HG02763 (cell line): Measurements from ENCODE around the gene CNTNAP5.
"Not testable (repeated sequence)": the region's sequence is repeated elsewhere in the genome, so short reads cannot be mapped to it uniquely, and the experiment has no call there.

ENCODE experiments used
- ATAC-seq: cut with Tn5 transposase; IDR thresholded peaks from one replicate; pipeline ENCODE4 v1.9.1; 2021; ENCODE audit warnings: mild to moderate bottlenecking, moderate library complexity; ENCODE audit not compliant: unreplicated experiment

The CNTNAP5 gene

GRCh38 chr2:124316881-124317605 lies 292.0 kb downstream of the CNTNAP5 start:
- ATAC-seq: no peak

GRCh38 chr2:124317628-124318027 lies 292.5 kb downstream of the CNTNAP5 start:
- no peak for ATAC-seq

- no peak for ATAC-seq
Measured at GRCh38 chr2:124318913-124319312, 293.8 kb downstream of the CNTNAP5 start.

GRCh38 chr2:124319577-124319976 lies 294.5 kb downstream of the CNTNAP5 start:
- no peak for ATAC-seq

GRCh38 chr2:124320051-124320688 lies 295.1 kb downstream of the CNTNAP5 start:
- no peak for ATAC-seq

- no peak for ATAC-seq
Measured at GRCh38 chr2:124323321-124323720, 298.2 kb downstream of the CNTNAP5 start.

GRCh38 chr2:124325667-124326440 lies 300.8 kb downstream of the CNTNAP5 start:
- ATAC-seq: no peak

- ATAC-seq: no peak
Measured at GRCh38 chr2:124327303-124327702, 302.2 kb downstream of the CNTNAP5 start.

GRCh38 chr2:124328397-124328796 lies 303.3 kb downstream of the CNTNAP5 start:
- ATAC-seq: no peak

GRCh38 chr2:124333784-124334183 lies 308.7 kb downstream of the CNTNAP5 start:
- no peak for ATAC-seq

GRCh38 chr2:124335058-124335457 lies 310.0 kb downstream of the CNTNAP5 start:
- no peak for ATAC-seq

GRCh38 chr2:124339709-124340108 lies 314.6 kb downstream of the CNTNAP5 start:
- ATAC-seq: no peak

- ATAC-seq: no peak
Measured at GRCh38 chr2:124343827-124344498, 318.9 kb downstream of the CNTNAP5 start.

GRCh38 chr2:124347209-124347608 lies 322.1 kb downstream of the CNTNAP5 start:
- ATAC-seq: no peak

GRCh38 chr2:124353656-124354055 lies 328.6 kb downstream of the CNTNAP5 start:
- ATAC-seq: no peak

GRCh38 chr2:124354466-124354865 lies 329.4 kb downstream of the CNTNAP5 start:
- ATAC-seq: no peak

GRCh38 chr2:124361966-124362365 lies 336.9 kb downstream of the CNTNAP5 start:
- ATAC-seq: not testable (repeated sequence)

- no peak for ATAC-seq
Measured at GRCh38 chr2:124369181-124369580, 344.1 kb downstream of the CNTNAP5 start.

- no peak for ATAC-seq
Measured at GRCh38 chr2:124380221-124380749, 355.2 kb downstream of the CNTNAP5 start.

GRCh38 chr2:124382067-124382618 lies 357.1 kb downstream of the CNTNAP5 start:
- no peak for ATAC-seq

GRCh38 chr2:124395961-124396360 lies 370.9 kb downstream of the CNTNAP5 start:
- ATAC-seq: no peak
